Spleen (tissue), 11 donors: ENCODE measurements around the gene ZNF23. TPM values are rescaled to one million over a fixed set of nuclear protein-coding genes. Genes with fewer than 3 reads are reported as not detected.

Source experiments
- DNase-seq: peaks from one replicate; pipeline ENCODE4 v3.0.0-alpha.2; 2020
- H3K27ac ChIP-seq, 8 donors: fragments of 200-600 bp; sonication (generic) in 7 of 8; 1 replicate in 4 of 8; 2 replicates in 4 of 8; pipeline versions ENCODE4 v1.5.0 to v1.8.0; 2016 to 2021; ENCODE audit warnings: inconsistent platforms in 4 of 8, mild to moderate bottlenecking in 4 of 8, moderate library complexity in 1 of 8
- H3K27me3 ChIP-seq, 7 donors: fragments of 200-600 bp; sonication (generic) in 6 of 7; replicated peaks in 1 of 7; 1 replicate in 4 of 7; 2 replicates in 3 of 7; pipeline versions ENCODE4 v1.5.0 to v1.8.0; 2016 to 2021; ENCODE audit warnings: inconsistent platforms in 3 of 7, mild to moderate bottlenecking in 1 of 7
- H3K36me3 ChIP-seq, 6 donors: fragments of 200-600 bp; sonication (generic) in 5 of 6; 1 replicate in 4 of 6; 2 replicates in 2 of 6; pipeline versions ENCODE4 v1.5.0 to v1.8.0; 2016 to 2021; ENCODE audit warnings: inconsistent platforms in 2 of 6
- H3K4me1 ChIP-seq, 6 donors: fragments of 200-600 bp; sonication (generic) in 5 of 6; 1 replicate in 3 of 6; 2 replicates in 3 of 6; pipeline versions ENCODE4 v1.5.0 to v1.8.0; 2016 to 2021; ENCODE audit warnings: inconsistent platforms in 3 of 6
- H3K4me3 ChIP-seq, 8 donors: fragments of 200-600 bp; sonication (generic) in 7 of 8; 1 replicate in 4 of 8; 2 replicates in 4 of 8; pipeline versions ENCODE4 v1.5.0 to v1.8.0; 2016 to 2021; ENCODE audit warnings: inconsistent platforms in 4 of 8, mild to moderate bottlenecking in 4 of 8, moderate library complexity in 2 of 8
- H3K9me3 ChIP-seq, 8 donors: fragments of 200-600 bp; sonication (generic) in 7 of 8; 1 replicate in 4 of 8; 2 replicates in 4 of 8; pipeline versions ENCODE4 v1.5.0 to v1.8.0; 2016 to 2021; ENCODE audit warnings: inconsistent platforms in 4 of 8
- CTCF ChIP-seq, 11 experiments: fragments of 200-600 bp in 7 of 11; fragments of 450-650 bp in 4 of 11; sonication (generic) in 4 of 11; IDR thresholded peaks in 8 of 11; conservative IDR thresholded peaks in 3 of 11; 1 replicate in 7 of 11; 2 replicates in 4 of 11; pipeline versions ENCODE4 v1.4.0 to v1.8.0; 2016 to 2021; ENCODE audit warnings: antibody characterized with exemption in 11 of 11, inconsistent platforms in 4 of 11, mild to moderate bottlenecking in 1 of 11
- POLR2A ChIP-seq, 3 donors: fragments of 450-650 bp; IDR thresholded peaks; one replicate each; pipeline ENCODE4 v1.5.1; 2017; ENCODE audit warnings: antibody characterized with exemption in 3 of 3, mild to moderate bottlenecking in 1 of 3
- POLR2AphosphoS5 ChIP-seq, 3 donors: sonication (generic); formaldehyde crosslinking; IDR thresholded peaks; one replicate each; pipeline ENCODE4 v1.5.1; 2017; ENCODE audit warnings: antibody characterized with exemption in 3 of 3
- WGBS, 5 donors: extraction: QIAGEN DNeasy Blood & Tissue Kit in 3 of 5; methylation state at CpG; one replicate each; pipeline versions ENCODE4 v1.1.5 to v1.1.7; 2013 to 2018; 5-methylcytosine and 5-hydroxymethylcytosine counted together
- intact Hi-C: fragments of 100-400 bp; cut with DNase I; formaldehyde crosslinking; loops from one replicate; pipeline ENCODE4 v1.15.0; 2023; ENCODE audit warnings: low total_unique reads
- polyA plus RNA-seq, 3 donors: library from polyadenylated mRNA; stranded (reverse); fragments of 200-250 nt; gene quantifications; one replicate each; pipeline ENCODE4 v1.2.1, GENCODE V29; 2013
- total RNA-seq, 7 donors: library from RNA; depleted of rRNA in 3 of 7; stranded (reverse); fragments of >200 nt in 3 of 7; fragmentation: NEBNext Ultra II Directional in 4 of 7; extraction: Animal tissue kit (Norgen Biotek cat#: 25700) in 4 of 7; gene quantifications; one replicate each; pipeline versions ENCODE4 v1.1.0 to v1.2.1, GENCODE V29; 2016 to 2021
- donor health status: healthy with polysubstance abuse.
- donor health status: DM: no; HTN: no; CAD: no; lungs with moderate emphysema.
- donor health status: DM: no; HTN: no; CAD: no.
- donor health status: Bipolar disorder and iron deficiency.
- donor health status: healthy.
- donor health status: DM: no; HTN: no; CAD: no.
- donor health status: DM: yes; HTN: yes; CAD: no.

Gene ZNF23
- total and polyA plus RNA-seq, 10 donors: 6.3 to 12.4 (median 10.6) TPM

DNA sequence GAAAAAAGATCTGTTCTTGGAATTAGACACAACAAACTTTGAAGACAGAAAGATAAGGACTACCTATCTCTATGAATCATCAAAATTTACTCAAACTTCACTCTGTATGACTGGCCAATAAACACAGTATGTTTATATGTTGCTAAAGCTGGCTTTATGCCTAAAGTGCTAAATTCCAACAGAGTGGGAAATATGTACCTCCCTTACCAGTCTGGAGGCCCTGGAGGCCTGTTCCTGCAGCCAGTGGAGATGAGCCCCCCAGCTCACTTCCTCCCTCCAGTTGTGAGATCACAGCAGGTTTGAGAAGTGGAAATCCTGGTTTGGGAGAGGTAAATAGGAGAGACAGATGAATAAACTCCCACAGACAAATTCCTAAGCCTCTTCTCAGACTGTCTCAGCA is 9.0 kb downstream of the ZNF23 start:
- H3K4me1 ChIP-seq: no peaks in the 10 kb centered on the region
- peaks cover 28 to 94% (median 83%) of the 10 kb centered on the region in 6 donors for H3K36me3 ChIP-seq
- intact Hi-C loops: no loop called here
- DNase-seq: no peak
- H3K27me3 ChIP-seq: no peaks in the 10 kb centered on the region
- no peak overlapping the region for H3K27ac ChIP-seq
- no peak for TF ChIP-seq POLR2AphosphoS5 (IDR thresholded peaks at IDR 0.05)
- TF ChIP-seq POLR2A (IDR thresholded peaks at IDR 0.05): no peak
- H3K4me3 ChIP-seq: no peak overlapping the region
- H3K9me3 ChIP-seq: peaks cover 23 to 73% (median 55%) of the 10 kb centered on the region in 8 donors

DNA sequence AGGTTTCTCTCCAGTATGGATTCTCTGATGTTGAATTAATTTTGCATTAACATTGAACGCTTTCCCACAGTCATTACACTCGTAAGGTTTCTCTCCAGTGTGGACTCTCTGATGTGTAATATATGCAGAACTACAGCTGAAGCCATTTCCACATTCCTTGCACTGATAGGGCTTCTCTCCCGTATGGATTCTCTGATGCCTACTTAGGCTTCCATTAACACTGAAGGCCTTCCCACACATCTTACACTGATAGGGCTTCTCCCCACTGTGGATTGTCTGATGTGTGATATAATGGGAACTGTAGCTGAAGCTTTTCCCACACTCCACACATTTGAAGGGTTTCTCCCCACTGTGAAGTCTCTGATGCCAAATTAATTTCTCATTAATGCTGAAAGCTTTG is 13.0 kb downstream of the ZNF23 start:
- peaks cover 25 to 72% (median 62%) of the 10 kb centered on the region in 6 donors for H3K36me3 ChIP-seq
- H3K9me3 ChIP-seq: peaks cover 37 to 100% (median 95%) of the 10 kb centered on the region in 8 donors
- H3K27ac ChIP-seq: no peak overlapping the region
- peak overlapping the region in 1 of 8 donors; percentile 31 for H3K4me3 ChIP-seq
- H3K4me1 ChIP-seq: no peaks in the 10 kb centered on the region
- no peak for DNase-seq
- 93 to 100% (median 99%) methylated on average over 3 of the region's 3 CpGs for WGBS, 5 donors
- intact Hi-C loops: no loop called here
- TF ChIP-seq POLR2AphosphoS5 (IDR thresholded peaks at IDR 0.05) (no peak), POLR2A (IDR thresholded peaks at IDR 0.05) (no peak), CTCF (IDR thresholded peaks at IDR 0.05 in 8 of 11, conservative IDR thresholded peaks at IDR 0.05 in 3 of 11) (no peak)
- H3K27me3 ChIP-seq: no peaks in the 10 kb centered on the region

- Histone ChIP-seq H3K27me3 (no peaks in the 10 kb centered on the region), H3K27ac (no peak overlapping the region), H3K36me3 (peaks cover 25 to 66% (median 56%) of the 10 kb centered on the region in 6 donors), H3K9me3 (peaks cover 37 to 100% (median 98%) of the 10 kb centered on the region in 8 donors), H3K4me3 (peak overlapping the region in 1 of 8 donors; percentile 31), H3K4me1 (no peaks in the 10 kb centered on the region)
- TF ChIP-seq POLR2AphosphoS5 (IDR thresholded peaks at IDR 0.05): no peak
- DNase-seq: no peak
- intact Hi-C loops: no loop called here
- 97 to 100% (median 97%) methylated on average over 7 of the region's 7 CpGs for WGBS, 5 donors
Observed at GRCh38 chr16:71448274-71448866, 13.7 kb downstream of the ZNF23 start.

DNA sequence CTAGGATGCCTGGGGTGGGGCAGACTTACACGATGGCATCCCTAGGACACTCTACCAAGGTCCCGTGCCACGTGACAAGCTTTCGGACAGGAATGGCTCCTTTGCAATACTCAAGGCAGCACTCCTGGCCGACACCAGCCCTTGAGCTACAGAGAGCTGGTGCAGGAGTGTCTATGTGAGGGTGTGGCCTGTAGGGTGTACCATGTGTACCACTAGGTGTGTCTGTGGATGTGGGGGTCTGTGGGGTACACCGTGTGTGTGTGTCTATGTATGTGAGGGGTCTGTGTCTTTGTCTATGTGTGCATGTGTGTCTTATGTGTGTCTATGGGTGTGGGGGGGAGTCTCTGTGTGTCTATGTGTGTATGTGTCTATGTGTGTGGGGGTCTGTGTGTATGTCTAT is 18.3 kb downstream of the ZNF23 start:
- Histone ChIP-seq H3K27ac (no peak overlapping the region), H3K4me1 (no peaks in the 10 kb centered on the region), H3K9me3 (peaks cover 20 to 78% (median 70%) of the 10 kb centered on the region in 8 donors), H3K27me3 (peaks cover 0 to 30% (median 0%) of the 10 kb centered on the region in 7 donors), H3K4me3 (no peak overlapping the region), H3K36me3 (peaks cover 4 to 19% (median 9%) of the 10 kb centered on the region in 6 donors)
- TF ChIP-seq POLR2AphosphoS5 (IDR thresholded peaks at IDR 0.05) (no peak), POLR2A (IDR thresholded peaks at IDR 0.05) (no peak), CTCF (IDR thresholded peaks at IDR 0.05 in 8 of 11, conservative IDR thresholded peaks at IDR 0.05 in 3 of 11) (no peak)
- DNase-seq: no peak
- intact Hi-C loops: no loop called here
- 90 to 98% (median 92%) methylated on average over 6 of the region's 6 CpGs for WGBS, 5 donors

GRCh38 chr16:71442051-71442440 is 20.0 kb downstream of the ZNF23 start, which contains the start of gene TLE7:
TLE7 (minus strand) TSS chr16:71442054; CDS start chr16:71433324, 8,730 bp downstream.
- H3K4me1 ChIP-seq: no peaks in the 10 kb centered on the region
- peaks cover 0 to 2% (median 0%) of the 10 kb centered on the region in 6 donors for H3K36me3 ChIP-seq
- DNase-seq: no peak
- no peak within 1 kb of the TSS for H3K27ac ChIP-seq
- H3K4me3 ChIP-seq: peak within 1 kb of the TSS in 1 of 8 donors; percentile 13
- intact Hi-C loops: no loop called here
- H3K27me3 ChIP-seq: peaks cover 0 to 38% (median 0%) of the 10 kb centered on the region in 7 donors
- whole genome bisulfite sequencing, 5 donors: 84 to 89% (median 86%) methylated on average over 13 of the region's 13 CpGs
- no peak for TF ChIP-seq POLR2A (IDR thresholded peaks at IDR 0.05)
- no peak for TF ChIP-seq POLR2AphosphoS5 (IDR thresholded peaks at IDR 0.05)
- no peak for TF ChIP-seq CTCF (IDR thresholded peaks at IDR 0.05 in 8 of 11, conservative IDR thresholded peaks at IDR 0.05 in 3 of 11)
- H3K9me3 ChIP-seq: peaks cover 9 to 61% (median 54%) of the 10 kb centered on the region in 8 donors
